HepG2 (cell line): Measurements from ENCODE around the gene SPG7. TPM values are rescaled to one million over a fixed set of nuclear protein-coding genes. Genes with fewer than 3 reads are reported as not detected.

Source experiments
- DNMT1 ChIP-seq: sonication (generic); formaldehyde crosslinking; IDR thresholded peaks from 2 replicates; pipeline ENCODE4 v1.5.1; 2020; ENCODE audit warnings: mild to moderate bottlenecking, missing genetic modification reagents
- GPN1 ChIP-seq: sonication (generic); formaldehyde crosslinking; IDR thresholded peaks from 2 replicates; pipeline ENCODE4 v1.5.1; 2020; ENCODE audit warnings: missing genetic modification reagents, borderline replicate concordance
- HDAC6 ChIP-seq: fragments of 200-600 bp; sonication (generic); IDR thresholded peaks from 2 replicates; pipeline ENCODE4 v1.7.0; 2017; ENCODE audit warnings: mild to moderate bottlenecking, antibody characterized with exemption, low read length, low read depth
- KDM6A ChIP-seq: IDR thresholded peaks from 2 replicates; pipeline ENCODE4 v1.6.1; 2016; ENCODE audit warnings: low read depth
- NFYB ChIP-seq: sonication (generic); formaldehyde crosslinking; IDR thresholded peaks from 2 replicates; pipeline ENCODE4 v1.4.0; 2020; ENCODE audit warnings: missing genetic modification reagents
- RORA ChIP-seq: sonication (generic); formaldehyde crosslinking; IDR thresholded peaks from 2 replicates; pipeline ENCODE4 v1.5.0; 2020; ENCODE audit warnings: mild to moderate bottlenecking, missing genetic modification reagents, moderate library complexity
- SMYD3 ChIP-seq: sonication (generic); formaldehyde crosslinking; IDR thresholded peaks from 2 replicates; pipeline ENCODE4 v1.8.1; 2023; ENCODE audit warnings: mild to moderate bottlenecking, missing genetic modification reagents
- YEATS2 ChIP-seq: sonication (generic); formaldehyde crosslinking; IDR thresholded peaks from 2 replicates; pipeline ENCODE4 v1.4.0; 2020; ENCODE audit warnings: missing genetic modification reagents, borderline replicate concordance
- ZBTB3 ChIP-seq: sonication (generic); formaldehyde crosslinking; IDR thresholded peaks from 2 replicates; pipeline ENCODE4 v1.4.0; 2020; ENCODE audit warnings: low read depth, mild to moderate bottlenecking, moderate library complexity, missing genetic modification reagents, borderline replicate concordance
- ZFP41 ChIP-seq: sonication (generic); formaldehyde crosslinking; IDR thresholded peaks from 2 replicates; pipeline ENCODE4 v1.4.0; 2020; ENCODE audit warnings: mild to moderate bottlenecking, missing genetic modification reagents, borderline replicate concordance
- ZNF251 ChIP-seq: sonication (generic); formaldehyde crosslinking; IDR thresholded peaks from 2 replicates; pipeline ENCODE4 v1.9.0; 2021; ENCODE audit warnings: mild to moderate bottlenecking, missing genetic modification reagents
- ZNF572 ChIP-seq: sonication (generic); formaldehyde crosslinking; IDR thresholded peaks from 2 replicates; pipeline ENCODE4 v1.5.1; 2020; ENCODE audit warnings: mild to moderate bottlenecking, missing genetic modification reagents
- ZNF577 ChIP-seq: sonication (generic); formaldehyde crosslinking; IDR thresholded peaks from 2 replicates; pipeline ENCODE4 v1.4.0; 2020; ENCODE audit warnings: mild to moderate bottlenecking, low read depth, missing genetic modification reagents, borderline replicate concordance
- ZNF703 ChIP-seq: sonication (generic); formaldehyde crosslinking; IDR thresholded peaks from 2 replicates; pipeline ENCODE4 v1.5.1; 2020; ENCODE audit warnings: missing genetic modification reagents, mild to moderate bottlenecking, moderate library complexity, borderline replicate concordance
- polyA plus RNA-seq, 8 experiments: library from polyadenylated mRNA; depleted of rRNA in 3 of 8; stranded (reverse) in 7 of 8; unstranded in 1 of 8; fragments of >200 nt; fragmentation: Illumina TruSeq in 4 of 8; extraction: Trizol in 4 of 8; gene quantifications; 2 replicates each; pipeline versions ENCODE4 v1.2.1 to v1.2.3, GENCODE V29; 2011 to 2016; ENCODE audit warnings: low read depth in 4 of 8, missing spikeins in 1 of 8, mixed read lengths in 1 of 8; ENCODE audit not compliant: insufficient read depth in 1 of 8
- total RNA-seq, 5 experiments: library from RNA; depleted of rRNA; stranded (reverse); fragments of >200 nt; fragmentation: Illumina TruSeq; extraction: Trizol; gene quantifications; 2 replicates each; pipeline ENCODE4 v1.2.3, GENCODE V29; 2016; ENCODE audit warnings: low read depth in 1 of 5
- TF ChIP-seq, protein P1 (sequence below): sonication (generic); formaldehyde crosslinking; IDR thresholded peaks from 2 replicates; pipeline ENCODE4 v1.5.0; 2020; ENCODE audit warnings: mild to moderate bottlenecking, missing genetic modification reagents
- TF ChIP-seq, protein P2 (sequence below): sonication (generic); formaldehyde crosslinking; IDR thresholded peaks from 2 replicates; pipeline ENCODE4 v1.8.0; 2022; ENCODE audit warnings: missing genetic modification reagents, mild to moderate bottlenecking, borderline replicate concordance
- TF ChIP-seq, protein P3 (sequence below): IDR thresholded peaks from 2 replicates; pipeline ENCODE4 v1.6.1; 2018; ENCODE audit warnings: missing genetic modification reagents, mild to moderate bottlenecking, missing compliant biosample characterization
- TF ChIP-seq, protein P4 (sequence below), 2 experiments: fragments of 450-650 bp in 1 of 2; sonication (generic) in 1 of 2; formaldehyde crosslinking; IDR thresholded peaks; 2 replicates each; pipeline versions ENCODE4 v1.5.0 to v1.8.0; 2020 to 2022; ENCODE audit warnings: mild to moderate bottlenecking in 1 of 2, missing genetic modification reagents in 1 of 2
- TF ChIP-seq, protein P5 (sequence below): IDR thresholded peaks from 2 replicates; pipeline ENCODE4 v1.6.1; 2016; ENCODE audit warnings: missing biosample characterization, missing genetic modification reagents, low read depth

Gene SPG7
- total and polyA plus RNA-seq, 2 of the 13 experiments (the other 11 are each of a cell fraction or from before 2014, with no cell fraction given) = 66.0 to 136 TPM

DNA sequence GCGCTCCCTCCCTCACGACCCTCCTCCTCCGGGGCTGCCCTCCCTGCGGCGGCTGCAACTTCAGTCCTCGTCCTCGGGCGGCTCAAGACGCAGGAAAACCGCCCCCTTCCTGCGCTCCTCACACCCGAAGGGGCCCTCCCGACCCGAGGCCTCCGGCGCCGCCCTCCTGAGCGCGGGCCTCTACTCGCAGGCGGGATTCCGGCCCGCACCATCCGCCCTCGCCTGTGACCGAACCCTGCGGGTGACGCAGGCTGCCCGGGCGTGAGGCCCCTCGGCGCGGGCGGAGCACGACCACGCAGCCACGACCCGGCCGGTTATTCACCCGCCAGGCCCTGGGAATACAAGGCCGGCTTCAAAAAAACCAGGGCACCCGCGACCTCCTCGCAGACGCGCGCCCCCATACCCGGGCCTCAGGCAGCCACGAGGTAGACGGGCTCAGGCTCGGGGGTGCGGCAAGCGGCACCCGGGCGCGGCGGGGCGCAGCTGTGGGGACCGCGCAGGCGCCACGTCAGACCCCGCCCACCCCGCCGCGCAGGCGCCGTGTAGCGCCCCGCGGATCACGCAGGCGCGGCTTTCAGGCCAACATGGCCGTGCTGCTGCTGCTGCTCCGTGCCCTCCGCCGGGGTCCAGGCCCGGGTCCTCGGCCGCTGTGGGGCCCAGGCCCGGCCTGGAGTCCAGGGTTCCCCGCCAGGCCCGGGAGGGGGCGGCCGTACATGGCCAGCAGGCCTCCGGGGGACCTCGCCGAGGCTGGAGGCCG, at the start of gene SPG7 (continued):
- TF ChIP-seq, protein P1, sequence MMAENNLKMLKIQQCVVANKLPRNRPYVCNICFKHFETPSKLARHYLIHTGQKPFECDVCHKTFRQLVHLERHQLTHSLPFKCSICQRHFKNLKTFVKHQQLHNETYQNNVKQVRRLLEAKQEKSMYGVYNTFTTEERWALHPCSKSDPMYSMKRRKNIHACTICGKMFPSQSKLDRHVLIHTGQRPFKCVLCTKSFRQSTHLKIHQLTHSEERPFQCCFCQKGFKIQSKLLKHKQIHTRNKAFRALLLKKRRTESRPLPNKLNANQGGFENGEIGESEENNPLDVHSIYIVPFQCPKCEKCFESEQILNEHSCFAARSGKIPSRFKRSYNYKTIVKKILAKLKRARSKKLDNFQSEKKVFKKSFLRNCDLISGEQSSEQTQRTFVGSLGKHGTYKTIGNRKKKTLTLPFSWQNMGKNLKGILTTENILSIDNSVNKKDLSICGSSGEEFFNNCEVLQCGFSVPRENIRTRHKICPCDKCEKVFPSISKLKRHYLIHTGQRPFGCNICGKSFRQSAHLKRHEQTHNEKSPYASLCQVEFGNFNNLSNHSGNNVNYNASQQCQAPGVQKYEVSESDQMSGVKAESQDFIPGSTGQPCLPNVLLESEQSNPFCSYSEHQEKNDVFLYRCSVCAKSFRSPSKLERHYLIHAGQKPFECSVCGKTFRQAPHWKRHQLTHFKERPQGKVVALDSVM = peak; percentile 82
- TF ChIP-seq RORA (CRISPR knock-in tag) (peak; percentile 75; the same call in 1 of the 2 replicates), YEATS2 (peak; percentile 62), NFYB (CRISPR knock-in tag) (no peak; the same call in 1 of the 2 replicates), ZNF577 (CRISPR knock-in tag) (no peak), DNMT1 (peak; percentile 24; the same call in 1 of the 2 replicates), ZNF251 (no peak), HDAC6 (no peak), KDM6A (CRISPR knock-in tag) (peak; percentile 28; the same call in 1 of the 2 replicates), ZNF703 (no peak; the same call in 1 of the 2 replicates), ZBTB3 (CRISPR knock-in tag) (peak; percentile 6; the same call in 1 of the 2 replicates), ZNF572 (CRISPR knock-in tag) (no peak), ZFP41 (CRISPR knock-in tag) (peak; percentile 10), GPN1 (CRISPR knock-in tag) (0 out of 2 replicates have a peak, but pooled peaks have one; percentile 28), SMYD3 (CRISPR knock-in tag) (no peak)
- TF ChIP-seq, protein P2, sequence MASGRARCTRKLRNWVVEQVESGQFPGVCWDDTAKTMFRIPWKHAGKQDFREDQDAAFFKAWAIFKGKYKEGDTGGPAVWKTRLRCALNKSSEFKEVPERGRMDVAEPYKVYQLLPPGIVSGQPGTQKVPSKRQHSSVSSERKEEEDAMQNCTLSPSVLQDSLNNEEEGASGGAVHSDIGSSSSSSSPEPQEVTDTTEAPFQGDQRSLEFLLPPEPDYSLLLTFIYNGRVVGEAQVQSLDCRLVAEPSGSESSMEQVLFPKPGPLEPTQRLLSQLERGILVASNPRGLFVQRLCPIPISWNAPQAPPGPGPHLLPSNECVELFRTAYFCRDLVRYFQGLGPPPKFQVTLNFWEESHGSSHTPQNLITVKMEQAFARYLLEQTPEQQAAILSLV = peak; percentile 92
- TF ChIP-seq, protein P3, sequence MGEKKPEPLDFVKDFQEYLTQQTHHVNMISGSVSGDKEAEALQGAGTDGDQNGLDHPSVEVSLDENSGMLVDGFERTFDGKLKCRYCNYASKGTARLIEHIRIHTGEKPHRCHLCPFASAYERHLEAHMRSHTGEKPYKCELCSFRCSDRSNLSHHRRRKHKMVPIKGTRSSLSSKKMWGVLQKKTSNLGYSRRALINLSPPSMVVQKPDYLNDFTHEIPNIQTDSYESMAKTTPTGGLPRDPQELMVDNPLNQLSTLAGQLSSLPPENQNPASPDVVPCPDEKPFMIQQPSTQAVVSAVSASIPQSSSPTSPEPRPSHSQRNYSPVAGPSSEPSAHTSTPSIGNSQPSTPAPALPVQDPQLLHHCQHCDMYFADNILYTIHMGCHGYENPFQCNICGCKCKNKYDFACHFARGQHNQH = peak; percentile 68
- TF ChIP-seq, protein P4, sequence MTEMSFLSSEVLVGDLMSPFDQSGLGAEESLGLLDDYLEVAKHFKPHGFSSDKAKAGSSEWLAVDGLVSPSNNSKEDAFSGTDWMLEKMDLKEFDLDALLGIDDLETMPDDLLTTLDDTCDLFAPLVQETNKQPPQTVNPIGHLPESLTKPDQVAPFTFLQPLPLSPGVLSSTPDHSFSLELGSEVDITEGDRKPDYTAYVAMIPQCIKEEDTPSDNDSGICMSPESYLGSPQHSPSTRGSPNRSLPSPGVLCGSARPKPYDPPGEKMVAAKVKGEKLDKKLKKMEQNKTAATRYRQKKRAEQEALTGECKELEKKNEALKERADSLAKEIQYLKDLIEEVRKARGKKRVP (CRISPR knock-in tag; IDR thresholded peaks at IDR 0.05) = peak in 1 of 2 experiments; percentile 40; a peak in 1 of 4 replicates
- TF ChIP-seq, protein P5, sequence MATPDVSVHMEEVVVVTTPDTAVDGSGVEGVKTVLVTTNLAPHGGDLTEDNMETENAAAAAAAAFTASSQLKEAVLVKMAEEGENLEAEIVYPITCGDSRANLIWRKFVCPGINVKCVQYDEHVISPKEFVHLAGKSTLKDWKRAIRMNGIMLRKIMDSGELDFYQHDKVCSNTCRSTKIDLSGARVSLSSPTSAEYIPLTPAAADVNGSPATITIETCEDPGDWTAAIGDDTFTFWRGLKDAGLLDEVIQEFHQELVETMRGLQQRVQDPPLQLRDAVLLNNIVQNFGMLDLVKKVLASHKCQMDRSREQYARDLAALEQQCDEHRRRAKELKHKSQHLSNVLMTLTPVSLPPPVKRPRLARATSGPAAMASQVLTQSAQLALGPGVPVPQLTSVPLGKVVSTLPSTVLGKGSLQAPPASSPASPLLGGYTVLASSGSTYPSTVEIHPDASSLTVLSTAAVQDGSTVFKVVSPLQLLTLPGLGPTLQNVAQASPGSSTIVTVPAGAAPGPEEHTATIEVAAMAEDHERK (CRISPR knock-in tag) = 0 out of 2 replicates have a peak, but pooled peaks have one; percentile 25
